Retina (tissue), 1 donor: ENCODE data around the gene TMTC2.

Experiments used
- DNase-seq: peaks from one replicate; pipeline ENCODE4 v3.0.0-alpha.2; 2016

Gene TMTC2

DNA sequence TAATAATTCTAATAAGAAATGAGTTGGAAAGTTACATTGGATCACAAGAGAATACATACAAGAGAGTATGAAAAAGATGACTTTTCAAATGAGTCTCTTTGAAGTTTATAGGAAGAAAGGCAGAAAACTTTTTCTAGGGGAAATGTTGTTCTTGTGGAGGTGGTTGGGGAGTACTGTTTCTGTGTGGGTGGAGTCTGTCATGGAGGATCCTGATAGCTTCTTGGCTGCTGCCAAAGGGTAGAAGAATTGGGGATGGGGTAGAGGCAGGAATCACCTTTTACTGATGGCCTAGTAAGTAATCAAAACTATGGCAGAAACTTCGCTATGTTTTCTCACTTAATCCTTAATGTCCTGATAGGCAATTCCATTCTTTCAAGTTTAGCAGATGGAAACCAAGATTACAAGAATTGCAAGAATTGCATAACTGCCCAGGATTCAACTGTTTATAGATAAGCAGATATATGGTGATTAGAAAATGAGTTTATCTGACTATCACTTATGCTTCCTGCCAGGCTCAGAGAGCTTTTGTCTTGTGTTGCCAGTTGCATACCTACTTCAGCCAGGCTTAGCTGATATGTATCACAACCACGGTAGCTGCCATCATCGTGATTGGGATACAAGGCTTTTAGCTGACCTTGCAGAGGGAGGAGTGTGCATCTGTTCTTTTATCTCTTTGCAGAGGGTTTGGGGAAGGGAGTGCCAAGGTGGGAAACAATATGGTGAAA is 463.9 kb downstream of the TMTC2 start:
- DNase-seq = no peak

- no peak for DNase-seq
Observed at GRCh38 chr12:83153177-83153576, 466.5 kb downstream of the TMTC2 start.

DNA sequence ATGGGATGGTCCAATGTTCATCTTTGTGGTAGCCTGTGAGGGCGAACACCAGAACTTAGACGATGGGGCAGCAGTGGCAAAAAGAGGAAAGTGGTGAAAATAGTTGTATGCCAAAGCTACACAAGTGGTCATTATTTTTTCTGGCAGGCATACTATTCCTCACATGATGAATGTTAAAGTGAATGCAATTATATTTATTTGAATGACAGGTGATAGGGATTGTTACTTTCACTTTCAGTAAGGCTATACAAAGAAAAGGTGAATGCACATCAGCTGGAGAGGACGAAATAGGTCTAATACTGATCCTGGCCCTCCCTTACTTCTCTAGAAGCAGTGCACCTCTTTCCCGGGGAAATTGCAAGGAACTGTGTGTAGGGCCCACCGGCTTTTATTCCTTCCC is 470.1 kb downstream of the TMTC2 start:
- no peak for DNase-seq

- DNase-seq = no peak
Observed at GRCh38 chr12:83157604-83158003, 470.9 kb downstream of the TMTC2 start.

DNA sequence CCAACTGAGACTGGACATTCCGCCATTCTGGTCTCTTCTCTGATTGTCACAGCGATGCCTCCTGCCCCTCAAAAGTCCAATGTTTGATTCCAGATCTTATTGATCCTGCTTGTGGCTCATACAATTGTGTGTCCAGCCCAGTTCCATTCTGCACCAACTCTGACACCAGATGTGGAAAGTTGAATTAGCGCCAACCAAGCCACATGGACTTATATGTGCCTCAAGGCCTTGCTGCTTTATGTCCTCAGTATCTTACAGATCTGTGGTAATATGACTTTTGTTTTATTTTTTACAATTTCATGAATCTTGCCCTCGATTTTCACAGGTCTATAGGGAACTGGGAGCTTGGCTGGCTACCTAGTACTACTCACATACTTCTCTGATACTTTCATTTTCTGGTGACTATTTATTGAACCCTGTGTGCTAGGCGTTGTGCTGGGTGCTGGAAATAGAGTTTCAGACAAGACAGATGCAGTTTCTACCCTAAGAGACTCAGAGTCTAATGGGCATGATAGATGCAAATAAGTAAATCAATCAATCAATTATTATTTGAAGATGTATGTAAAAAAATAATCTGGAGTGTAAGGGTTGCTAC is 472.0 kb downstream of the TMTC2 start:
- no peak for DNase-seq

DNA sequence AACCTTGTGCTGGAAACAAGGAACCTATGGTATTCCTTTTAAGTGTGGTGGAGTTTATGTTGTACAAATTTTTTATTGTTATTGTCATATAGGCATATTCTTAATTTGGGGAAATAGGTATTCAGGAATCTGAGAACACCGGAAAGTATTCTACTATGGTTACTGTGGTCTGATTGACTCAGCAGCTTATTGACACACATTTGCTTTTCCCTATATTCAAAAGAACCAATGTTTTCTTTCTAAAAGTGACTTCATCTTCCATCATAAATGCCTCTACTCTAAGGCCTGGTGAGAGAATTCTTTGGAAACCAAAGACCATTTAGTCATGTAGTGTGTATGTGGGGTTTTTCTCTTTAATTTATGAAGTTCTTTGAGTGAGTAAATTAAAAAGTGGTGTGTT is 474.8 kb downstream of the TMTC2 start:
- DNase-seq = no peak

GRCh38 chr12:83168751-83169150 is 482.0 kb downstream of the TMTC2 start:
- no peak for DNase-seq

GRCh38 chr12:83172441-83172840 is 485.7 kb downstream of the TMTC2 start:
- DNase-seq = no peak

- DNase-seq = no peak
Observed at GRCh38 chr12:83172866-83173649, 486.4 kb downstream of the TMTC2 start.

GRCh38 chr12:83179999-83180398 is 493.3 kb downstream of the TMTC2 start:
- DNase-seq = no peak

GRCh38 chr12:83181074-83181473 is 494.4 kb downstream of the TMTC2 start:
- DNase-seq = no peak

- no peak for DNase-seq
Observed at GRCh38 chr12:83183132-83183531, 496.4 kb downstream of the TMTC2 start.
